NOMO-1 (cell line): ENCODE data around the gene CENPX.
"Not testable (repeated sequence)": the region's sequence is repeated elsewhere in the genome, so short reads cannot be mapped to it uniquely, and the experiment has no call there.

Experiments
- DNase-seq, 2 experiments: peaks; one replicate each; lab custom pipeline; 2025; ENCODE audit not compliant: unreplicated experiment in 2 of 2; lab: John Stamatoyannopoulos, UW

CENPX gene

GRCh38 chr17:81984773-81985410 lies 37.8 kb downstream of the CENPX start:
- no peak for DNase-seq

- peak in 1 of 2 experiments; percentile 9 for DNase-seq
These were observed 38.9 kb downstream of the CENPX start for GRCh38 chr17:81983639-81984373.

GRCh38 chr17:81983011-81983638 lies 39.6 kb downstream of the CENPX start:
- DNase-seq, result no peak

- DNase-seq, result not testable (repeated sequence)
These were observed 41.2 kb downstream of the CENPX start for GRCh38 chr17:81981511-81981910.

- no peak for DNase-seq
These were observed 41.9 kb downstream of the CENPX start for GRCh38 chr17:81980707-81981343.

GRCh38 chr17:81980122-81980521 lies 42.6 kb downstream of the CENPX start:
- no peak for DNase-seq

GRCh38 chr17:81978524-81979298 lies 44.0 kb downstream of the CENPX start:
- DNase-seq, result no peak

- peak; percentile 65 to 80 for DNase-seq
These were observed 45.4 kb downstream of the CENPX start, which contains the start of gene ASPSCR1 for GRCh38 chr17:81977211-81977808. TSS of gene ASPSCR1 (plus strand) at chr17:81977629. CDS start at chr17:81977647, 18 bp downstream.

GRCh38 chr17:81976332-81977210 lies 46.1 kb downstream of the CENPX start:
- no peak for DNase-seq

- no peak for DNase-seq
These were observed 49.2 kb downstream of the CENPX start for GRCh38 chr17:81973432-81973831.

- no peak for DNase-seq
These were observed 53.5 kb downstream of the CENPX start for GRCh38 chr17:81968850-81969812.
